ENCODE measurements around the gene POU6F2.

The POU6F2 gene

DNA sequence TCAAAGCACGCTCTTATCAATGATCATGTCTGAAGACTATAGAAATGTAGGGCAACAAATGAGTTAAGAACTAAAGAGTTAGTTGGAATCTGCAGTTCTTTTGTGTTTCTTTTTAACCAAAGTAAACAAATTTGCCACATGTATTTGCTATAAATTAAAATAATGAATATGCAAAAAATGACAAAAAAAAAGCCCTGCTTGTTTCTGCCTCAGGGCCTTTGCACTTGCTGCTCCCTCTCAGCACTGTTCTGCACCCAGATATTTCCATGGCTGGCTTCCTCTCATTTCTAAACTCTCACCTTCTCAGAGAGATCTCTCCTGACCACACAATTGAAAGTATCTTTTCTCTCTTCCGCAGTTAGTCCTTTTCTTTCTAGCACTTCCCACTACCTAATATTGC, 406.7 kb downstream of the POU6F2 start:
- TF ChIP-seq, protein P1, sequence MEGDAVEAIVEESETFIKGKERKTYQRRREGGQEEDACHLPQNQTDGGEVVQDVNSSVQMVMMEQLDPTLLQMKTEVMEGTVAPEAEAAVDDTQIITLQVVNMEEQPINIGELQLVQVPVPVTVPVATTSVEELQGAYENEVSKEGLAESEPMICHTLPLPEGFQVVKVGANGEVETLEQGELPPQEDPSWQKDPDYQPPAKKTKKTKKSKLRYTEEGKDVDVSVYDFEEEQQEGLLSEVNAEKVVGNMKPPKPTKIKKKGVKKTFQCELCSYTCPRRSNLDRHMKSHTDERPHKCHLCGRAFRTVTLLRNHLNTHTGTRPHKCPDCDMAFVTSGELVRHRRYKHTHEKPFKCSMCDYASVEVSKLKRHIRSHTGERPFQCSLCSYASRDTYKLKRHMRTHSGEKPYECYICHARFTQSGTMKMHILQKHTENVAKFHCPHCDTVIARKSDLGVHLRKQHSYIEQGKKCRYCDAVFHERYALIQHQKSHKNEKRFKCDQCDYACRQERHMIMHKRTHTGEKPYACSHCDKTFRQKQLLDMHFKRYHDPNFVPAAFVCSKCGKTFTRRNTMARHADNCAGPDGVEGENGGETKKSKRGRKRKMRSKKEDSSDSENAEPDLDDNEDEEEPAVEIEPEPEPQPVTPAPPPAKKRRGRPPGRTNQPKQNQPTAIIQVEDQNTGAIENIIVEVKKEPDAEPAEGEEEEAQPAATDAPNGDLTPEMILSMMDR (IDR thresholded peaks at IDR 0.05; ENCODE audit: poor library complexity, severe bottlenecking) = no peak
- H3K27ac ChIP-seq (ENCODE audit: poor library complexity, severe bottlenecking) = no peak overlapping the region
- H3K27me3 ChIP-seq (ENCODE audit: insufficient read depth, poor library complexity, severe bottlenecking) = no peaks in the 10 kb centered on the region
- H3K4me1 ChIP-seq (ENCODE audit: insufficient read depth, poor library complexity, severe bottlenecking) = no peaks in the 10 kb centered on the region
- no peaks in the 10 kb centered on the region for H3K9me3 ChIP-seq (ENCODE audit: severe bottlenecking)
- H3K4me3 ChIP-seq (ENCODE audit: severe bottlenecking) = no peak overlapping the region
- H3K36me3 ChIP-seq (ENCODE audit: low read depth) = no peaks in the 10 kb centered on the region
- ATAC-seq (ENCODE audit: low read depth) (no peak), DNase-seq (ENCODE audit: low spot score) (no peak)

DNA sequence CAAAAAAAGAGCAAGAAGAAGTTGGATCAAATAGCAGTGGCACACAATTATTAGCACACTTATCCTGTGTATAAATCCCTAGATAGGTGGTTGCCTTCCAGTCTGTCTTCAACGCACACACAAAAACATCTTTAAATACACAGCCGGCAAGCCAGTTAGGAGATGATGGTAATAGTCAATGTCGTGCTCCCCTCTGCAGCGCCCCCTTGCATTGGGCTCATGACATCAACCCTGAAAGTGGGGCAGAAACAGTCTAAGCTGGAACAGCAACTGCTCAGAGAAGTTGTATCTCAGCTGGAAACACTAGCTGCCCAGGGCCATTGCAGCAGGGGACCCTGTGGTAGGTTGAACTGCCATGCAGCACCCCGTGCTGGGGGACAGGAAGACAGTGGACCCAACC, 409.0 kb downstream of the POU6F2 start:
- ATAC-seq (ENCODE audit: low read depth) = no peak

DNA sequence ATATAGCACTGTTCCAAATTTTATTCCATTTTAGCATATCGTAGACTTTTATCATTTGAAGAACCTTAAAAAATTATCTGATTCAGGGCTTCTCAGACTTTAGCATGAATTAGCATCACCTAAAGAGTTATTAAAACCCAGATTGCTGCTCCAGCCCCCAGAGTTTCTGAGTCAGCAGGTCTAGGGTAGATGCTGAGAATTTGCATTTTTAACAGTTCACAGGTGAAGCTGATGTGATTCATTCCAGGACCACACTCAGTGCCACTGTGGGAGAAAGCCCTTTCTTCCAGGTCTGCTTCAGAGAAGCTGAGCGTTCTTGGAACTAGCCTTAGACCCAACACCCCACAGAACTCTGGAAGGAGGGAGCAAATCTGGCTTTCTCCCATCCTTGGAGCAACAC, 414.4 kb downstream of the POU6F2 start:
- ATAC-seq (ENCODE audit: low read depth) (no peak), DNase-seq (ENCODE audit: low spot score) (no peak)
- H3K4me1 ChIP-seq (ENCODE audit: insufficient read depth, poor library complexity, severe bottlenecking) = no peaks in the 10 kb centered on the region
- H3K4me3 ChIP-seq (ENCODE audit: severe bottlenecking) = no peak overlapping the region
- TF ChIP-seq, protein P1 (IDR thresholded peaks at IDR 0.05; ENCODE audit: poor library complexity, severe bottlenecking) = no peak
- no peaks in the 10 kb centered on the region for H3K9me3 ChIP-seq (ENCODE audit: severe bottlenecking)
- no peaks in the 10 kb centered on the region for H3K27me3 ChIP-seq (ENCODE audit: insufficient read depth, poor library complexity, severe bottlenecking)
- no peak overlapping the region for H3K27ac ChIP-seq (ENCODE audit: poor library complexity, severe bottlenecking)
- no peaks in the 10 kb centered on the region for H3K36me3 ChIP-seq (ENCODE audit: low read depth)

More for the DNA sequence above, 409.0 kb downstream of the POU6F2 start:
- Histone ChIP-seq H3K4me3 (ENCODE audit: severe bottlenecking) (no peak overlapping the region), H3K9me3 (ENCODE audit: severe bottlenecking) (no peaks in the 10 kb centered on the region), H3K36me3 (ENCODE audit: low read depth) (no peaks in the 10 kb centered on the region), H3K27ac (ENCODE audit: poor library complexity, severe bottlenecking) (no peak overlapping the region), H3K4me1 (ENCODE audit: insufficient read depth, poor library complexity, severe bottlenecking) (no peaks in the 10 kb centered on the region), H3K27me3 (ENCODE audit: insufficient read depth, poor library complexity, severe bottlenecking) (no peaks in the 10 kb centered on the region)
- TF ChIP-seq, protein P1 (IDR thresholded peaks at IDR 0.05; ENCODE audit: poor library complexity, severe bottlenecking) = no peak
- no peak for DNase-seq (ENCODE audit: low spot score)

DNA sequence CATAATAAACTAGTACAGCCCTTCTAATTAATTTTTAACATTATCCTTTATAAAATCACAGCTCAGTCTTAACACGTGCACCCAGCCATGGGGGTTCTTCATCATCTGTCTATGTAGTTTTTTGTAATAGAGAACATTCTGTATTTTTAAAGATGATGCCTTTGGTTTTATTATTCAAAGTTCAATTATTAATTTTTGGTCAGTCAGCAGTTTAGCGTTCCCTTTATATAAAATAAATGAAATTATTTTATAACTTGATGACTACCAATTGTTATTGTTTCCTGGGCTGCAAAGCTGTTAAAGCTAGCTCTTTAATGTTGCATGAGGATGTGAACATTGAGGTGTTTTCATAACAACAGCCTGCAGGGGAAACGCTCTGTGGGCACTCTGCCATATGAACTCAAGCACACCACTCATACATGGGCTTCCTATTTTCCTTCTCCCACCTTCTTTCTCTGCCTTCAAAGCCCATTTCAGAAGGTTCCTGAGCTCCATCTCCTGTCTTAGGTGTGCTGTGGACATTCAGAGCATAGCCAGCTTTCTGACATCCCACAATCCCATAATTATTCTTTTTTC, 416.5 kb downstream of the POU6F2 start:
- Histone ChIP-seq H3K27me3 (ENCODE audit: insufficient read depth, poor library complexity, severe bottlenecking) (no peaks in the 10 kb centered on the region), H3K9me3 (ENCODE audit: severe bottlenecking) (no peaks in the 10 kb centered on the region), H3K4me1 (ENCODE audit: insufficient read depth, poor library complexity, severe bottlenecking) (no peaks in the 10 kb centered on the region), H3K4me3 (ENCODE audit: severe bottlenecking) (no peak overlapping the region), H3K36me3 (ENCODE audit: low read depth) (no peaks in the 10 kb centered on the region), H3K27ac (ENCODE audit: poor library complexity, severe bottlenecking) (no peak overlapping the region)
- TF ChIP-seq, protein P1 (IDR thresholded peaks at IDR 0.05; ENCODE audit: poor library complexity, severe bottlenecking) = no peak
- ATAC-seq (ENCODE audit: low read depth) = no peak
- DNase-seq (ENCODE audit: low spot score) = no peak

DNA sequence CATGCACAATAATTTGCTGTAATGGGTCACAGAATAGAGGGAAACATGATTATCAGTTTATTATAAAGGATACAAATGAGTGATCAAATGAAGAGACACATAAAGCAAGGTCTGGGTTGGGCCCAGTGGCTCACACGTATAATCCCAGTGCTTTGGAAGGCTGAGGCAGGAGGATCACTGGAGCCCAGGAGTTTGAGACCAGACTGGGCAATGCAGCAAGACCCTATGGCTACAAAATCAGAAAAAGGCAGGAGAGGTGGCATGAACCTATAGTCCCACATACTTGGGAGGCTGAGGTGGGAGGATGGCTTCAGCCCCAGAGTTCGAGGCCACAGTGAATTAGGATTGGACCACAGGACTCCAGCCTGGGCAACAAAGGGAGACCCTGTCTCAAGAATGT, 421.7 kb downstream of the POU6F2 start:
- Histone ChIP-seq H3K4me3 (ENCODE audit: severe bottlenecking) (no peak overlapping the region), H3K4me1 (ENCODE audit: insufficient read depth, poor library complexity, severe bottlenecking) (no peaks in the 10 kb centered on the region), H3K36me3 (ENCODE audit: low read depth) (no peaks in the 10 kb centered on the region), H3K27me3 (ENCODE audit: insufficient read depth, poor library complexity, severe bottlenecking) (no peaks in the 10 kb centered on the region), H3K27ac (ENCODE audit: poor library complexity, severe bottlenecking) (no peak overlapping the region), H3K9me3 (ENCODE audit: severe bottlenecking) (no peaks in the 10 kb centered on the region)
- ATAC-seq (ENCODE audit: low read depth) (no peak), DNase-seq (ENCODE audit: low spot score) (no peak)
- TF ChIP-seq, protein P1 (IDR thresholded peaks at IDR 0.05; ENCODE audit: poor library complexity, severe bottlenecking) = no peak

All from RWPE2 (cell line).